H1 (cell line): ENCODE results near the gene ELFN1.

Experiments
- CEBPB ChIP-seq: IDR thresholded peaks from 2 replicates; pipeline ENCODE4 v1.6.1; 2012; ENCODE audit warnings: low read depth, low read length
- CHD1 ChIP-seq: IDR thresholded peaks from 2 replicates; pipeline ENCODE4 v1.6.1; 2012; ENCODE audit warnings: low read depth, low read length, improper control_type of control experiment
- EP300 ChIP-seq, 2 experiments: IDR thresholded peaks; 1 replicate in 1 of 2; 2 replicates in 1 of 2; pipeline ENCODE4 v1.6.1; 2011 to 2012; ENCODE audit warnings: low read depth in 2 of 2, low read length in 2 of 2, mild to moderate bottlenecking in 2 of 2, borderline replicate concordance in 1 of 2, inconsistent platforms in 1 of 2, moderate library complexity in 1 of 2
- EZH2 ChIP-seq: fragments of 200-600 bp; sonication (generic); IDR thresholded peaks from 2 replicates; pipeline ENCODE4 v1.7.1; 2012; ENCODE audit warnings: low read depth, mild to moderate bottlenecking, moderate library complexity, low read length, inconsistent platforms; ENCODE audit not compliant: severe bottlenecking
- GTF2F1 ChIP-seq: IDR thresholded peaks from 2 replicates; pipeline ENCODE4 v1.6.1; 2012; ENCODE audit warnings: low read depth, low read length, improper control_type of control experiment, borderline replicate concordance
- NANOG ChIP-seq: IDR thresholded peaks from 2 replicates; pipeline ENCODE4 v1.6.1; 2011; ENCODE audit warnings: low read length, low read depth, mild to moderate bottlenecking, inconsistent platforms; ENCODE audit not compliant: insufficient read depth, poor library complexity, severe bottlenecking
- POLR2A ChIP-seq, 2 experiments: IDR thresholded peaks; 1 replicate in 1 of 2; 2 replicates in 1 of 2; pipeline ENCODE4 v1.6.1; 2011; ENCODE audit warnings: low read depth in 2 of 2, low read length in 2 of 2, mild to moderate bottlenecking in 2 of 2; ENCODE audit errors: control extremely low read depth in 1 of 2
- POLR2AphosphoS5 ChIP-seq: IDR thresholded peaks from 2 replicates; pipeline ENCODE4 v1.6.1; 2011; ENCODE audit warnings: low read depth, low read length
- RBBP5 ChIP-seq: IDR thresholded peaks from 2 replicates; pipeline ENCODE4 v1.7.1; 2012; ENCODE audit warnings: low read depth, mild to moderate bottlenecking, inconsistent platforms, low read length, moderate library complexity, borderline replicate concordance
- SP1 ChIP-seq: IDR thresholded peaks from 2 replicates; pipeline ENCODE4 v1.6.1; 2011; ENCODE audit warnings: low read depth, low read length
- SP4 ChIP-seq: IDR thresholded peaks from 2 replicates; pipeline ENCODE4 v1.6.1; 2012; ENCODE audit warnings: low read length, inconsistent platforms
- YY1 ChIP-seq: IDR thresholded peaks from 2 replicates; pipeline ENCODE4 v1.6.1; 2011; ENCODE audit warnings: low read depth, mild to moderate bottlenecking, low read length
- TF ChIP-seq, protein P1 (sequence below), 3 experiments: IDR thresholded peaks; 1 replicate in 2 of 3; 2 replicates in 1 of 3; pipeline versions ENCODE4 v1.5.1 to v1.6.1; 2011; ENCODE audit warnings: low read length in 3 of 3, mild to moderate bottlenecking in 3 of 3, inconsistent platforms in 2 of 3, low read depth in 1 of 3, moderate library complexity in 1 of 3; ENCODE audit not compliant: insufficient read depth in 1 of 3; ENCODE audit errors: control extremely low read depth in 1 of 3
- TF ChIP-seq, protein P2 (sequence below): IDR thresholded peaks from 2 replicates; pipeline ENCODE4 v1.6.1; 2012; ENCODE audit warnings: inconsistent platforms

DNA sequence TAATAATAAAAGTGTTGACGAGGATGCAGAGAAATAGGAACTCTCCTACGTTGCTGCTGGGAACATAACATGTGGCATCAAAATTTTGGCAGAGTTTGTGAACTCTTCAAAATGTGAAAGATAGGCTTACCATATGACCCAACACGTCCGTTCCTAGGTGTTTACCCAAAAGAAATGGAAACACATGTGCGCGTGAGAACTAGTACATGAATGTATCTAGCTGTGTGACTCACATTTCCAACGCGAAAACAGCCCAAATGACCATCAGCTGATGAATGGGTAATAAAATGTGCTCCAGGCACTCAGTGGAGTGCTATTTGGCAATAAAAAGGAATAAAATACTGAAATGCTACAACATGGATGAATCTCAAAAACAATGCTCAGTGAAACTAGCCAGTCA lies 10.4 kb upstream of the ELFN1 start:
- TF ChIP-seq POLR2AphosphoS5: no peak
- TF ChIP-seq, protein P1, sequence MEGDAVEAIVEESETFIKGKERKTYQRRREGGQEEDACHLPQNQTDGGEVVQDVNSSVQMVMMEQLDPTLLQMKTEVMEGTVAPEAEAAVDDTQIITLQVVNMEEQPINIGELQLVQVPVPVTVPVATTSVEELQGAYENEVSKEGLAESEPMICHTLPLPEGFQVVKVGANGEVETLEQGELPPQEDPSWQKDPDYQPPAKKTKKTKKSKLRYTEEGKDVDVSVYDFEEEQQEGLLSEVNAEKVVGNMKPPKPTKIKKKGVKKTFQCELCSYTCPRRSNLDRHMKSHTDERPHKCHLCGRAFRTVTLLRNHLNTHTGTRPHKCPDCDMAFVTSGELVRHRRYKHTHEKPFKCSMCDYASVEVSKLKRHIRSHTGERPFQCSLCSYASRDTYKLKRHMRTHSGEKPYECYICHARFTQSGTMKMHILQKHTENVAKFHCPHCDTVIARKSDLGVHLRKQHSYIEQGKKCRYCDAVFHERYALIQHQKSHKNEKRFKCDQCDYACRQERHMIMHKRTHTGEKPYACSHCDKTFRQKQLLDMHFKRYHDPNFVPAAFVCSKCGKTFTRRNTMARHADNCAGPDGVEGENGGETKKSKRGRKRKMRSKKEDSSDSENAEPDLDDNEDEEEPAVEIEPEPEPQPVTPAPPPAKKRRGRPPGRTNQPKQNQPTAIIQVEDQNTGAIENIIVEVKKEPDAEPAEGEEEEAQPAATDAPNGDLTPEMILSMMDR (IDR thresholded peaks at IDR 0.05; ENCODE audit: control extremely low read depth in 1 of 3, insufficient read depth in 1 of 3, low read depth in 1 of 3, low read length in 3 of 3): no peak
- TF ChIP-seq EZH2: no peak
- TF ChIP-seq RBBP5: no peak
- no peak for TF ChIP-seq CEBPB
- TF ChIP-seq POLR2A (IDR thresholded peaks at IDR 0.05; ENCODE audit: control extremely low read depth in 1 of 2, low read depth in 2 of 2, low read length in 2 of 2): no peak
- TF ChIP-seq CHD1: no peak
- TF ChIP-seq NANOG: no peak
- no peak for TF ChIP-seq SP1
- no peak for TF ChIP-seq SP4
- TF ChIP-seq EP300 (IDR thresholded peaks at IDR 0.05; ENCODE audit: borderline replicate concordance in 1 of 2, low read depth in 2 of 2, low read length in 2 of 2): no peak
- no peak for TF ChIP-seq YY1
- TF ChIP-seq, protein P2, sequence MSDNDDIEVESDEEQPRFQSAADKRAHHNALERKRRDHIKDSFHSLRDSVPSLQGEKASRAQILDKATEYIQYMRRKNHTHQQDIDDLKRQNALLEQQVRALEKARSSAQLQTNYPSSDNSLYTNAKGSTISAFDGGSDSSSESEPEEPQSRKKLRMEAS: no peak
- TF ChIP-seq GTF2F1: no peak
